ENCODE results near the gene ENG.
"Not testable (repeated sequence)": the region's sequence is repeated elsewhere in the genome, so short reads cannot be mapped to it uniquely, and the experiment has no call there.

Gene ENG

GRCh38 chr9:127793093-127793708, 61.3 kb downstream of the ENG start:
- no peak for DNase-seq
- no peak for ATAC-seq

DNA sequence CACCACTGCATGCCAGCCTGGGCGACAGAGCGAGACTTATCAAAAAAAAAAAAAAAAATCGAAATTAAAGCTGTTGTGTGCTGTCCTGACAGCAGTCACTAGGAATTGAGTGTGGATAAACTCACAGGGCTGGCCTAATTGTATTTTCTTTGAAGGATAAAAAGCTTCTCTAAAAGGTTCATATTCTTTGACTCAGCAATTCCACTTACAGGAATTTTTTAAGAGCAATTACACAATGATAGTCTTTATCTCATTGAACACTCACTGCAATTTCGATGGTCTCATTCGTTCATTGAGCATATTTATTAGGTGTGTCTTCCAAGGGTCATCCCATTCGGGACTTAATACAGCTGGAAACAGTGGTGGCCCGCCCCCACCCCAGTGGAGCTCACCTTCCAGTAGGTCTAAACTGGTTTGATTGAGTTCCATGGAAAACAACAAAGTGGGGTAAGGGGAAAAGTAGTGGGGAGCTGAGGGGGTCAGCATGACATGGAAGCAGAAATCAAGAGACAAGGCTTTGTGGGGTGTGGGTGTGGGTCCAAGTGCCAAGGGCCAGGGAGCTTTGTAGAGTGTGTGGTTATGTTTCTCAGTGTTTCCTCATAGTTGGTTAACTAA, 61.9 kb downstream of the ENG start:
- ATAC-seq, result no peak
- DNase-seq, result no peak

DNA sequence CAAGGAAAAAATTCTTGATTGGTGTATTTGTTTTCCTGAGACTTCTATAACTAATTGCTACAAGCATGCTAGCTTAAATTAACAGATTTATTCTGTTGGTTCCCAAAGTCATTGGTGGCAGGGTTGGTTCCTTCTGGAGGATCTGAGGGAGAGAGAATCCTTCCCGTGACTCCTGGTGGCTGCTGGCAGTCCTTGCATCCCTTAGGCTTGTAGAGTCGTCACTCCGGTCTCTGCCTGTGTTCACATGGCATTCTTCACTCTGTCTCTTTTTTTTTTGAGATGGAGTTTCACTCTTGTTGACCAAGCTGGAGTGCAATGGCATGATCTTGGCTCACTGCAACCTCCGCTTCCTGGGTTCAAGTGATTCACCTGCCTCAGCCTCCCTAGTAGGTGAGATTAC, 63.4 kb downstream of the ENG start:
- ATAC-seq, result no peak
- DNase-seq, result no peak

- DNase-seq (no peak), ATAC-seq (no peak)
Observed at GRCh38 chr9:127790094-127790855, 64.2 kb downstream of the ENG start.

DNA sequence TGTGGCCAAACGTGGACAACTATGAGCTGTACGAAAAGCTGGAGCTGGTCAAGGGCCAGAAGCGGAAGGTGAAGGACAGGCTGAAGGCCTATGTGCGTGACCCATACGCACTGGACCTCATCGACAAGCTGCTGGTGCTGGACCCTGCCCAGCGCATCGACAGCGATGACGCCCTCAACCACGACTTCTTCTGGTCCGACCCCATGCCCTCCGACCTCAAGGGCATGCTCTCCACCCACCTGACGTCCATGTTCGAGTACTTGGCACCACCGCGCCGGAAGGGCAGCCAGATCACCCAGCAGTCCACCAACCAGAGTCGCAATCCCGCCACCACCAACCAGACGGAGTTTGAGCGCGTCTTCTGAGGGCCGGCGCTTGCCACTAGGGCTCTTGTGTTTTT, 65.3 kb downstream of the ENG start:
- ATAC-seq, result no peak
- no peak for DNase-seq

DNA sequence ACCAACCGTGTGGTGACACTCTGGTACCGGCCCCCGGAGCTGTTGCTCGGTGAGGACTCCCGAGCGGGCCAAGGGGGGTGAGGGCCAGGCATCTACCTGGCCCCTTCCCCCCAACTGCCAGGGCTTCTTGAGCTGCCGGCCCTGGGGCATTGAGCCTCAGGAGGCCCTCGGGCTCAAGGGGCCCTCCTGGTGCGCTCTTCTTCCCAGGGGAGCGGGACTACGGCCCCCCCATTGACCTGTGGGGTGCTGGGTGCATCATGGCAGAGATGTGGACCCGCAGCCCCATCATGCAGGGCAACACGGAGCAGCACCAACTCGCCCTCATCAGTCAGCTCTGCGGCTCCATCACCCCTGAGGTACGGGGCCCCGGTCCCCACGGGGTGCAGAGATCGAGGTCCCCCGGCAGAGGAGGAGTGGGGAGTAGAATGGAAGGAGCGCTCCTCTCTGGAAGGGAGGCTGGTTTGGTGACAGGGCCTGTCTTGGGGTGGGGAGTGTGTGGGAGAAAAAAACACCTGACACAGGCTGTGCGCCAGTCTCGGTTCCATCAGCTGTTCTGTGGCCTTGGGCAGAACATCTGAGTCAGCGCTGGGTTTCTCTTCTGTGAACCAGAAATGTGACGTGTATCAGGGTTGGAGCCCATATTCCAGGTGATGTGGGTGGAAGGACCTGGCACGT, 66.0 kb downstream of the ENG start:
- peak; percentile 79 for DNase-seq
- peak; percentile 55 for ATAC-seq

DNA sequence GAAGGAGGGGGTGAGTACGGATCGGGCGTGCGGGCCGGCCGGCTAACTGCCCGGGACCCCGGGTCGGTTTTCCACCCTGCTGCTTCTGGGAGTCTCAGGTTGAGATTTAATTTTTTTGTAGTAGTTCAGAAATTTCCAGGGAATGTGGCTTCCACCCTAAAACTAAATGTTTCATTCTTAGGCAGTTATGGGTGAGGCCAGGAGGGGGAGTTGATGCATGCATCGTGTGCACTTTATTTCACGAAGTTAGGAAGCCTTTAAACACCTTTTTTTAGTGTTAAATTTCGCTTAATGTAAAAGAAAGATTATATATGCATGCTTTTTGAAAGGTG, 67.7 kb downstream of the ENG start:
- ATAC-seq (no peak), DNase-seq (no peak)

DNA sequence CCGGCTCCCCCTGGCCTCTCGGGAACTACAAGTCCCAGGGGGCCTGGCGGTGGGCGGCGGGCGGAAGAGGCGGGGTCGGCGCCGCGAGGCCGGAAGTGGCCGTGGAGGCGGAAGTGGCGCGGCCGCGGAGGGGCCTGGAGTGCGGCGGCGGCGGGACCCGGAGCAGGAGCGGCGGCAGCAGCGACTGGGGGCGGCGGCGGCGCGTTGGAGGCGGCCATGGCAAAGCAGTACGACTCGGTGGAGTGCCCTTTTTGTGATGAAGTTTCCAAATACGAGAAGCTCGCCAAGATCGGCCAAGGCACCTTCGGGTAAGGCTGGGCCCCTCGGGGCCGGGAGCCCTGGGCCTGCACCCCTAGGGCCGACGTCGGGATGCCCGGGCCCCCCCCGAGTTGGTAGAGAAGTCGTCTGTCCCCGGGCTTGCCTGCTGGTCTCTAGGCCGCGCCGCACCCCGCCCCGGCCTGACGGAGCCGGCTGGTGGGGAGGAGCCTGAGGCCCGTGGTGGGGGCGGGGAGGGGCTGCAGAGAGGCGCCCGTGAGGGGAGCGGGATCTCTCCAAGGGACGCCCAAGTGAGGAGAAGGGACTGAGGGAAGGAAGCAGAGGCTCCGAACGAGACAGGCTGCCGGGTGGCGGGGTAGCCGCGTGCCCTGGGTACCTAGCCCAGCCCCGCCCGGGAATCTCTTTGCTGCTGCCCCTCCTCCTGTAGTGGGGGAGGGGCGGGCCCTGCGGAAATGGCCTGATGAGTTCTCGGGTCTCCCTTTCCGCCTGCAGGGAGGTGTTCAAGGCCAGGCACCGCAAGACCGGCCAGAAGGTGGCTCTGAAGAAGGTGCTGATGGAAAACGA, 68.3 kb downstream of the ENG start, which contains the start of gene CDK9:
TSS of gene CDK9 (plus strand) at position 102 of the 840 bp plus-strand sequence. CDS start at position 217, 115 bp downstream.
- DNase-seq (peak; percentile 95), ATAC-seq (peak; percentile 71)

- ATAC-seq, result peak; percentile 28
Observed at GRCh38 chr9:127785023-127785932, 69.2 kb downstream of the ENG start.

DNA sequence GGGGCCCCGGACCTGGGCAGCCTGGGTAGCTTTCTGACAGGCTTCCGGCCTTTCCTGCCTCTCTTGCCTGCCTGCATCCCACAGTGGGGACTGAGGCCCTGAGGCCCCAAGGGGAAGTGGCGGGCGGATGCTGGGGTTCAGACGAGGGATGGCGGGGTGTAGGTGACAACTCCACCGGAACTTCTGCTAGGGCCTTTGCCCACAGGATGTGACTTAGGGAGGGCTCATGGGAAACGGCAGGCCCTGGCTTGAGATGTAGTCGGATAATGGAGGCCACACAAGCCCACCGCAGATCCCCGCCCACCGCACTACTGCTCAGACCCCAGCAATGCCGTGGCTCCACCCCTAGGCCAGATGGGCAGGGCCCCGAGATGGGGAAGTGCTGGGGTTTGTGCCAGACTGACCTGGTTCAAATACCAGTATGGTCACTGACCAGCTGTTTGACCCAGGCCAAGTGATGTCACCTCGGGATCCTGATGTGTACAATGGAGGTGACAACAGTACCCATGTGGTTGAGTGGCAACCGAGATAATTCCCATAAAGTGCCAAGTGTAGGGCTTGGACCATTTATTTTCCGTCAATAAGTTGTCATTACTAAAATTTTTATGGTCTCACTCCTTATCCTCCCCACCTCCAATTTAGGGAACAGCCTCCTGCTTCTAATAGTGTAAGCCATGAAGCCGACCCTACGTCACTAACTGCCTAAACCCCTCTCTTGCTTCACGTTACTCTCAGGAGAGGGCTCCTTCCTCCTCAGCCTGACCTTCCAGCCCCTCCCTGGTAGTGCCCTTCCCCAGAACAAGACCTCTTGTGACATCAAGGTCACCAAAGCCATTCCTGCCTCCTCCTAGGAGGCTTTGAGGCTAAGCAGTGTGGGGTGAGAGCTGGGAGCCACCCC, 71.1 kb downstream of the ENG start:
- DNase-seq (peak; percentile 83), ATAC-seq (peak; percentile 28)

More at GRCh38 chr9:127785023-127785932, 69.2 kb downstream of the ENG start:
- peak; percentile 92 for DNase-seq

- ATAC-seq (no peak), DNase-seq (no peak)
Observed at GRCh38 chr9:127781806-127782205, 72.7 kb downstream of the ENG start.

- DNase-seq, result not testable (repeated sequence)
Observed at GRCh38 chr9:127780909-127781308, 73.5 kb downstream of the ENG start.

DNA sequence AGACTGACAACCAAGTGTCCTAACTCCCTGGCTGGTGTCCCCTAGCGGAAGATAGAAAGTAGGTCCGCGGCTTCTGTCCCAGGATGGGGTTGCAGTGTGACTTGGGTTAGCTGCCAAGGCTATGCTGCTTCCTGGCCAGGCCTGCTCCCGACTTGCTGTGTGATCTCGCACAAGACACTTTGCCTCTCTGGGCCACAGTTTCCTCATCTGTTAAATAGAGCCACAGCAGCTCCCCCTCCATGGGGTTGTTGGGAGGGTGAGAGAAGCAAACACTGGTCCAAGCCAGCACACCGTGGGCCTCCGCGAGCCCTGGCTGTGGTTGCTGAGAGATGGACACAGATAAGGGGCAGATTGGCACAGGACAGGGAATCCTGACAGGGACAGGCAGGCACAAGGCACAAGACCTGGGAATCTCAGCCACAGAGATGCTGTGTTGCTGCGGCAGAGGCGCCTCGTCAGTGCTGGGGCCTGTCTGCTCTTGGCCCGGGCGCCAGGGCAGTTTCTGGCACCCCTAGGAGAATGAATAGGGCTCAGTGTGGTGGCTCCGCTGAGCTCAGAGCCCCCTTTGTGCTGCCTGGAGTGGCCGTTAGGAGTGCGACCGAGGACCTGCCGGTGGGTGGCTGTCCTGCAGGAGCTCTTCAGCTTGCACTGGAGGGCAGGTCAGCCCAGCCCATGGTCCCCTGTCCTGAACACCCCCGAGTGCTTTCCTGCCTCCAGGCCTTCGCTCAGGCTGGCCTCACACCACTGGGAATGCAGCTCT, 74.2 kb downstream of the ENG start:
- ATAC-seq, result no peak
- no peak for DNase-seq

More at GRCh38 chr9:127780909-127781308, 73.5 kb downstream of the ENG start:
- ATAC-seq, result not testable (repeated sequence)

DNA sequence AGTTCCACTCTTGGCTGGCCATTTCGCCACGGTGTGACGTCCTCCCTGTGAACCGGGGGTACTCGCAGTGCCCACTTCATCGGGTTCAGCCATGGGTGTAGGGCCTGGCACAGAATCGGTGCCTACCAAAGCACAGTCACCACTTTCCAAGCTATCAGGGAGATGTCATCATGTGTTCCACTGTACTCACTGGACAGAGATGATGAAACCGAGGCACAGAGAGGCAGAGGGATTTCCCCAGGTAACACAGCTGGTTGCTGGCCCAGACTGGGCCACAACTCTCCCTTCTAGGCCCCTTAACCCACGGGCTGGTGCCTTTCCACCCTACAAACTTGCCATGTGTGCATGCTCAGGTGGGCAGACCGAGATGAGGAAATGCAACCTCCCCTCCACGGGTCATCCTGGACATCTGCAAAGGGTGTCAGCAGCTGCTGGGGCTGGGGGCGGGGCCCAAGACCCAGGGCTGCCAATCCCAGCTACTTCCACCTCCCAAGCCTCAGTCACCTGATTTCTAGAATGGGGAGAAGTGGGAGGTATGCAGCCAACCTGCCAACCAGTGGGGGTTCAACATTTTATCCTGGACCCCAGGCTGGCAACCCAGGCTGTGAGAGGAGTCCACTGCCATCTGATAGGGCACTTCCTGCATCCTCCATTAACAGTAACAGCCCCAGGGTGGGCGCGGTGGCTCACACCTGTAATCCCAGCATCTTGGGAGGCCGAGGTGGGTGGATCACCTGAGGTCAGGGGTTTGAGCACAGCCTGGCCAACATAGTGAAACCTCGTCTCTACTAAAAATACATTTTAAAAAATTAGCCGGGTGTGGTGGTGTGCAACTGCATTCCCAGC, 75.1 kb downstream of the ENG start:
- DNase-seq (peak; percentile 75), ATAC-seq (peak; percentile 79)

GRCh38 chr9:127778280-127779135, 76.0 kb downstream of the ENG start, which contains the start of gene SH2D3C:
Gene SH2D3C (minus strand): TSS chr9:127778666. CDS start chr9:127778627, 39 bp downstream.
- DNase-seq, result peak; percentile 73
- peak; percentile 20 for ATAC-seq

DNA sequence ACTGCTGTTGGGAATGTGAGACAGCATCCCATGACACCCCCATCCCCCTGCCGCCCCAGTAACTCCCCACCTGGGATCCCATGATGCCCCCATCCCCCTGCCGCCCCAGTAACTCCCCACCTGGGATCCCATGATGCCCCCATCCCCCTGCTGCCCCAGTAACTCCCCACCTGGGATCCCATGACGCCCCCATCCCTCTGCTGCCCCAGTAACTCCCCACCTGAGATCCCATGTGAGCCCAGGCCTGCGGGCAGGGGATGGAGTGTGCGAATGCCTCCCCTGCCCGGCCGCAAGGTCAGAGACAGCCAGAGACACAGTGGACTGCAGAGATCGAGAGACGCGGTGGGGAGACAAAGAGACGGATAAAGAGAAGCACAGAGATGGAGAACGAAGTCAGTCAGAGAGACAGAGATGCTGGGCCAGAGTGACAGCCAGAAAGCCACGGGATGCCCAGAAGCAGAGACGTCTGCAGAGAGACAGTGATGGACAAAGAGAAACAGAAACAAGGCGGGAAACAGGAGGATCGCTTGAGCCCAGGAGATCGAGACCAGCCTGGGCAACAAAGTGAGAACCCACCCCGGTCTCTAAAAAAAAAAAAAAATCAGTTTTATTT, 77.0 kb downstream of the ENG start:
- no peak for ATAC-seq
- no peak for DNase-seq
